Measurements from ENCODE around the gene PCDH8. TPM values are rescaled to one million over a fixed set of nuclear protein-coding genes. Genes with fewer than 3 reads are reported as not detected.

The PCDH8 gene
- total RNA-seq, 4 donors from 2014 or later = not detected

GRCh38 chr13:52891706-52892105, 43.3 kb upstream of the PCDH8 start:
- H3K27me3 ChIP-seq = no peaks in the 10 kb centered on the region
- no peaks in the 10 kb centered on the region for H3K9me3 ChIP-seq
- H3K27ac ChIP-seq = no peak overlapping the region
- DNase-seq = no peak
- no peak for TF ChIP-seq POLR2A (IDR thresholded peaks at IDR 0.05)
- no peak for TF ChIP-seq CTCF (IDR thresholded peaks at IDR 0.05)
- no peak overlapping the region for H3K4me3 ChIP-seq
- no peaks in the 10 kb centered on the region for H3K36me3 ChIP-seq
- no peaks in the 10 kb centered on the region for H3K4me1 ChIP-seq

GRCh38 chr13:52887165-52887564, 38.7 kb upstream of the PCDH8 start:
- no peak for DNase-seq
- no peaks in the 10 kb centered on the region for H3K27me3 ChIP-seq
- TF ChIP-seq POLR2A (IDR thresholded peaks at IDR 0.05) (no peak), CTCF (IDR thresholded peaks at IDR 0.05) (no peak)
- no peak overlapping the region for H3K27ac ChIP-seq
- H3K36me3 ChIP-seq = no peaks in the 10 kb centered on the region
- H3K4me1 ChIP-seq = no peaks in the 10 kb centered on the region
- H3K9me3 ChIP-seq = no peaks in the 10 kb centered on the region
- H3K4me3 ChIP-seq = no peak overlapping the region

GRCh38 chr13:52885141-52885540, 36.7 kb upstream of the PCDH8 start:
- Histone ChIP-seq H3K36me3 (no peaks in the 10 kb centered on the region), H3K27me3 (no peaks in the 10 kb centered on the region), H3K27ac (no peak overlapping the region), H3K4me1 (no peaks in the 10 kb centered on the region), H3K4me3 (no peak overlapping the region), H3K9me3 (no peaks in the 10 kb centered on the region)
- no peak for TF ChIP-seq POLR2A (IDR thresholded peaks at IDR 0.05)
- TF ChIP-seq CTCF (IDR thresholded peaks at IDR 0.05) = no peak
- DNase-seq = no peak

GRCh38 chr13:52884429-52885010, 36.1 kb upstream of the PCDH8 start:
- Histone ChIP-seq H3K36me3 (no peaks in the 10 kb centered on the region), H3K4me3 (no peak overlapping the region), H3K27ac (no peak overlapping the region), H3K27me3 (no peaks in the 10 kb centered on the region), H3K9me3 (no peaks in the 10 kb centered on the region), H3K4me1 (no peaks in the 10 kb centered on the region)
- DNase-seq = no peak
- TF ChIP-seq CTCF (IDR thresholded peaks at IDR 0.05) = no peak
- TF ChIP-seq POLR2A (IDR thresholded peaks at IDR 0.05) = no peak

GRCh38 chr13:52882785-52883184, 34.3 kb upstream of the PCDH8 start:
- Histone ChIP-seq H3K4me3 (no peak overlapping the region), H3K27ac (no peak overlapping the region), H3K36me3 (no peaks in the 10 kb centered on the region), H3K27me3 (no peaks in the 10 kb centered on the region), H3K9me3 (no peaks in the 10 kb centered on the region), H3K4me1 (no peaks in the 10 kb centered on the region)
- TF ChIP-seq CTCF (IDR thresholded peaks at IDR 0.05) = no peak
- TF ChIP-seq POLR2A (IDR thresholded peaks at IDR 0.05) = no peak
- DNase-seq = no peak
